Measurements from ENCODE around the gene PLEKHJ1.

Gene PLEKHJ1

GRCh38 chr19:2194513-2195078 lies 41.5 kb downstream of the PLEKHJ1 start:
- no peak for DNase-seq

GRCh38 chr19:2193807-2194206 lies 42.3 kb downstream of the PLEKHJ1 start:
- no peak for DNase-seq

- DNase-seq: no peak
Observed at GRCh38 chr19:2192862-2193261, 43.3 kb downstream of the PLEKHJ1 start.

DNA sequence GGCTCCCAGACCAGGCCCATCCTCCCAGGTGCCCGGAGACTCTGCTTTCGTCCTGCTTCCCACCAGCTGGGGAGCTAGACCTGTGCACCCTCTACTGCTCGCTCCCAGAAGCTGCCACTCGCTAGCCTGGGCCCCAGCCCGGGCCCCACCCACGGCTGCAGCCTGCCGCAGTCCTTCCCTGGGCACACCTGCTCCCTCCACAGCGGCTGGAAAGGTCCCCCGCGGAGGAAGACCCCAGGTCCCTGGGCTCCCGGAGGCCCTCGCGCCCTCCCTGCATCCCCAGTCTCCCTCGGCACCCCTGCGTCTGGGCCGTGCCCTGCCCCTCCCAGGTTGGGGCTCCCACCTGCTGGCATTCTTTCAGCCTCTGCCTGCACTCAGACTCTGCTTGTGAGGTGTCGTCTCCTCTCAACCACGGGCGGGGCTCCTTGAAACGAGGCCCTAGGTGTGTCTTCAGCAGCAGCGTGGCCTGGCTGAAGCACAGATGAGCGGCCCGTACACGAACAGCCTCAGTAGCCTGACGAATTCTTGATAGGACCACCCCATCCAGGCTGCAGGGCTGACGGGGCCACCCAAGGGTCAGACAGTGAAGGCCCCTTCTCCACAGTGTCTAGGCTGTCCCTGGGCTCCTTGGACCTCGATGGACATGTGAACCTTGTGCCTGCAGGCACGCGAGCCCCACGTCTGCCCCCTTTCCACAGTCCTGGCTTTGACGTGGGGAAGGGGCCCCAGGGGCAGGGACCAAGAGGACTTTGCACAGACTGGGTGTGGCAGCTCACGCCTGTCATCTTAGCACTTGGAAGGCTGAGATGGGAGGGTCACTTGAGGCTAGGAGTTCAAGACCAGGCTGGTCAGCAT lies 44.4 kb downstream of the PLEKHJ1 start:
- DNase-seq: no peak

DNA sequence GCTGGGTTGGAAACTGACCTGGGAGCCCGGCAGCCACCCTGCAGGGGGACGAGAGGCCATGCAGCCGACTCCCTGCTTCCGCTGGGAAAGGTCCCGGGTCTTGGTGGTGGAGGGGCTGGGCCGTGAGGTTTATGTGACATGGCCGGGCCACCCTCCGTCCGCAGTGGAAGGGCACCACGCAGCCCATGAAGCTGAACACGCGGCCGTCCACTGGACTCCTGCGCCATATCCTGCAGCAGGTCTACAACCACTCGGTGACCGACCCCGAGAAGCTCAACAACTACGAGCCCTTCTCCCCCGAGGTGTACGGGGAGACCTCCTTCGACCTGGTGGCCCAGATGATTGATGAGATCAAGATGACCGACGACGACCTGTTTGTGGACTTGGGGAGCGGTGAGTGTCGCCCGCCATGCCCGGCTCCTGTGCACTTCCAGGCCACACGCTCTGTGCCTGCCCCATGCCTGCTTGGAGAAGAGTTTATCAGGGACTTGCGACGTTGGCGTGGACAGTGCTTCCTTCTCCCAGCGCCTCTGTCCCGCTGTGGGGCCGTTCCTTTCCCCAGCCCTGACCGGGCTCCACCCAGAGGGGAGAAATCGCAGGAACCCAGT lies 45.2 kb downstream of the PLEKHJ1 start:
- no peak for DNase-seq

DNA sequence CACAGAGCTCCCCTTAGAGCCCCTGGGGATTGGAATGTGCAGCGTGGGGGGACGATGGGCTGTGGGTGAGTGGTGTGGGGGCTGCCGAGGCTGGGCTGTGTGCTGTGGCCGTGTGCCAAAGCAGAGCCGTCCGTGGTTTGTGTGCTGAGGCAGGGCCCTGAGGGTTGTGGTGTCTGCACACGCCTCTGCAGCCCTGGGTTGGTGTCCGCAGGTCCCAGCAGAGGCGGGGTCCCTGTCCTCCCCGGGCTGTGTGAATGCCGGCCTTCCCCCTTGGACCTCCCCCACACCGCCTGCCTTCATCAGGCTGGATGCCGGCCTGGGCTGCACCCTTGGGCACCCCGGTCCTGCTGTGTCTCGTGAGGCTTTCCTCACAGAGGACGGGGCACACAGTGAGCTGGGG lies 46.2 kb downstream of the PLEKHJ1 start:
- no peak for DNase-seq

DNA sequence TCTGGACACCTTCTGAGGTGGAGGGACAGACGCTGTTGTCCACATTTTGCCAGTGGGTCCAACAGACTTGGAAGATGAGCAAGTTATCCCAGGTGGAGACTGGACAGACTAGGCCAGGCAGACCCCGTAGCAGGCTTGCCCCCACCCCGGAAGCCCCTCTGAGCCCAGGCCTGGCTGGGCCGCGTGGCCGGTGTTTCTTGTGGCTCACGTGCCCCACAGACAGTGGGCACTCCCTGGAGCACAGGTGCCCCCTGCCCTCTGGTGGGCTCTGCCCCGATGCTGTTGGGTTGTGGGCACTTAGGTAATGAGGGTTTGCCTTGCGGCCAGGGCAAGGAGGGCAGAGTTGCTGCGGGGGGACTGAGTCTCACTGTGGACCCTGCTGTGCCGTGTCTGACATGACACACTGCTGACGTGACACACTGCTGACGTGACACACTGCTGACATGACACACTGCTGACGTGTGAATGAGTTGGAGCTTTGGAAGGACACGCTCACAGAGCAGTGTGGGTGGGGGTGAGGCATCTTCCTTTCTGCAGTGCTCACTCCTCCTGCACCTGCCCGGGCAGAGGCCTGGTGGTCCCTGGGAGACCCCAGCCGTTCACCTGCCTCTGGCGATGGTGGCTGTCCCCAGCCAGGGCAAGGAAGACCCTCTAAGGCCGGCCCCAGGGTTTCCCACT lies 47.3 kb downstream of the PLEKHJ1 start:
- no peak for DNase-seq

DNA sequence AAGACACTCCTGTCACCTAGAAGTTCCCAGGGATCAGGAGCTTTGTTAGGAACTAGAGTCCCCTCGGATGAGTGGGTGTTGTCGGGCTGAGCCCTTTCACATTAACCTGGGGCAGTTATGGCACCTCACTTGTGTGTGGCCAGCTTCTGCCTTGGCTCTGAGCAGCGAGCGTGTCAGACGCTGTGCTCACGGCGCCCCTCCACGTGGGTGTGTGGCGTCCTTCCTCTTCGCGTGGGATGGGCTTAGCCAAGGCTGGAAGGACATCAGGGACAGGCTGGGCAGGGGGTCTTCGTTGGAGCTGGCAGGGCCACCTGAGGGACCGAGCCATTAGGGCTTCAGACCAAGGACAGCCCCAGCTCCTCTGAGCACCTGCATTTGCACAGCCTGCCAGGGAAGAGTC lies 49.0 kb downstream of the PLEKHJ1 start:
- no peak for DNase-seq

DNA sequence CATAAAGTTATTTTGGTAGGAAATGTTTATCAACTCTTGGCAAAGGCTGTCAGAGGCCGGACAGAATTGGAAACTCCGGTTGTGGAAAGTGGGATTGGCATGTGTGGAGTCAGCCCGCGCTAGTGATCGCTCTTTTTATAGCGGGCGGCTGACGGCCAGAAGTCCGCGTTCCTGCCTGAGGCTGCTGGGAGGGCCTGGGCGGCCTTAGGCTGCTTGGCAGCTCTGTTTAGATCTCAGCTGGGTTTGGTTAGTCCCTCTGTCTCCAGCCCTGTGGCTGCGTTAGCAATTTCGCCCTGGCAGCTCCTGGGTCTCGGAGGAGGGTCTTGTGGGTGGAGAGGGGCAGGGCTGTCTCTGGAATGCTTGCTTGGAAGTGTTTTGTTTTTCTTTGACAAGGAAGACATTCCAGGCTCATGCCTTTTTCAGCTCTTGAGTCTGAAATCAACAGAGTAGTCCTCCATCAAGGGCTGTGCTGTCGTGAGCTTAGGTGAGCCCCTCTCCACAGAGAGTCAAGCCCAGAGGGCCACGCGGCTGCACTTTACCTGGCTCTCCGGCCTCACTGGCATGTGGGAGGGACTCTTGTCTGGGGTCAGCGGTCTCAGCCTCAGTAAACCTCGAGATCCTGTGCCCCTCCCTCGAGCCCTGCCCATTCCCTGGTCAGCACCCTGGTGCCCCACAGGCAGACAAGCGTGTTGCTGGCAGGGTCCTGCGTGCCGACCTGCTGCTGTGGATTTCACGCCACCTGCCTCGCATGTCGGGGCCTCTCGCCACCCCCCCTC lies 49.9 kb downstream of the PLEKHJ1 start:
- no peak for DNase-seq

GRCh38 chr19:2185734-2186070 lies 50.4 kb downstream of the PLEKHJ1 start:
- no peak for DNase-seq

- DNase-seq: no peak
Observed at GRCh38 chr19:2184422-2184975, 51.6 kb downstream of the PLEKHJ1 start.

Data from GOT3 (cell line).